ENCODE data around the gene IL17D.

The IL17D gene

GRCh38 chr13:20720499-20720898 is 17.0 kb downstream of the IL17D start:
- Histone ChIP-seq H3K27me3 (ENCODE audit: insufficient read depth, low read length) (no peaks in the 10 kb centered on the region), H4K20me1 (ENCODE audit: insufficient read depth, low read length) (no peaks in the 10 kb centered on the region), H3K4me3 (ENCODE audit: low read depth, low read length, poor library complexity, severe bottlenecking) (no peak overlapping the region), H2AFZ (ENCODE audit: low read length) (no peak overlapping the region), H3F3A (ENCODE audit: insufficient read depth, low read length) (no peaks in the 10 kb centered on the region), H3K4me1 (ENCODE audit: insufficient read depth, low read length, severe bottlenecking) (no peaks in the 10 kb centered on the region), H3K36me3 (ENCODE audit: insufficient read depth, low read length) (no peaks in the 10 kb centered on the region), H3K4me2 (ENCODE audit: low read length) (no peak overlapping the region), H3K79me2 (ENCODE audit: insufficient read depth, low read length) (no peaks in the 10 kb centered on the region), H3K27ac (ENCODE audit: low read depth, low read length, poor library complexity, severe bottlenecking) (no peak overlapping the region), H3K9me2 (ENCODE audit: low read depth, low read length) (no peaks in the 10 kb centered on the region), H3K9ac (ENCODE audit: low read length) (no peak overlapping the region), H3K9me3 (ENCODE audit: low read length) (no peaks in the 10 kb centered on the region)
- no peak for TF ChIP-seq CTCF (IDR thresholded peaks at IDR 0.05; ENCODE audit: low read length)
- TF ChIP-seq EZH2 (IDR thresholded peaks at IDR 0.05; ENCODE audit: borderline replicate concordance, low read length): no peak

GRCh38 chr13:20721058-20721453 is 17.6 kb downstream of the IL17D start:
- TF ChIP-seq CTCF (IDR thresholded peaks at IDR 0.05; ENCODE audit: low read length): no peak
- TF ChIP-seq EZH2 (IDR thresholded peaks at IDR 0.05; ENCODE audit: borderline replicate concordance, low read length): no peak
- Histone ChIP-seq H3K27ac (ENCODE audit: low read depth, low read length, poor library complexity, severe bottlenecking) (no peak overlapping the region), H3K4me3 (ENCODE audit: low read depth, low read length, poor library complexity, severe bottlenecking) (no peak overlapping the region)

DNA sequence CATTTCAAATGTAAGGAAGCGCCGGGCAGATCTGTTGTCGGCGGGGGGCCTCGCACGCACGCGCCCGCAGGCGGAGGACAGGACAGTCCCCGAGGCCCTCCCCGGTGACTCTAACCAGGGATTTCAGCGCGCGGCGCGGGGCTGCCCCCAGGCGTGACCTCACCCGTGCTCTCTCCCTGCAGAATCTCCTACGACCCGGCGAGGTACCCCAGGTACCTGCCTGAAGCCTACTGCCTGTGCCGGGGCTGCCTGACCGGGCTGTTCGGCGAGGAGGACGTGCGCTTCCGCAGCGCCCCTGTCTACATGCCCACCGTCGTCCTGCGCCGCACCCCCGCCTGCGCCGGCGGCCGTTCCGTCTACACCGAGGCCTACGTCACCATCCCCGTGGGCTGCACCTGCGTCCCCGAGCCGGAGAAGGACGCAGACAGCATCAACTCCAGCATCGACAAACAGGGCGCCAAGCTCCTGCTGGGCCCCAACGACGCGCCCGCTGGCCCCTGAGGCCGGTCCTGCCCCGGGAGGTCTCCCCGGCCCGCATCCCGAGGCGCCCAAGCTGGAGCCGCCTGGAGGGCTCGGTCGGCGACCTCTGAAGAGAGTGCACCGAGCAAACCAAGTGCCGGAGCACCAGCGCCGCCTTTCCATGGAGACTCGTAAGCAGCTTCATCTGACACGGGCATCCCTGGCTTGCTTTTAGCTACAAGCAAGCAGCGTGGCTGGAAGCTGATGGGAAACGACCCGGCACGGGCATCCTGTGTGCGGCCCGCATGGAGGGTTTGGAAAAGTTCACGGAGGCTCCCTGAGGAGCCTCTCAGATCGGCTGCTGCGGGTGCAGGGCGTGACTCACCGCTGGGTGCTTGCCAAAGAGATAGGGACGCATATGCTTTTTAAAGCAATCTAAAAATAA is 18.2 kb downstream of the IL17D start:
- H3K9me3 ChIP-seq (ENCODE audit: low read length): no peaks in the 10 kb centered on the region
- H3K36me3 ChIP-seq (ENCODE audit: insufficient read depth, low read length): no peaks in the 10 kb centered on the region
- no peak overlapping the region for H3K4me2 ChIP-seq (ENCODE audit: low read length)
- no peaks in the 10 kb centered on the region for H3K9me2 ChIP-seq (ENCODE audit: low read depth, low read length)
- TF ChIP-seq EZH2 (IDR thresholded peaks at IDR 0.05; ENCODE audit: borderline replicate concordance, low read length) (no peak), CTCF (IDR thresholded peaks at IDR 0.05; ENCODE audit: low read length) (no peak)
- no peaks in the 10 kb centered on the region for H3K79me2 ChIP-seq (ENCODE audit: insufficient read depth, low read length)
- no peaks in the 10 kb centered on the region for H3K27me3 ChIP-seq (ENCODE audit: insufficient read depth, low read length)
- no peak overlapping the region for H3K9ac ChIP-seq (ENCODE audit: low read length)
- no peak overlapping the region for H3K27ac ChIP-seq (ENCODE audit: low read depth, low read length, poor library complexity, severe bottlenecking)
- no peaks in the 10 kb centered on the region for H4K20me1 ChIP-seq (ENCODE audit: insufficient read depth, low read length)
- H3F3A ChIP-seq (ENCODE audit: insufficient read depth, low read length): no peaks in the 10 kb centered on the region
- no peaks in the 10 kb centered on the region for H3K4me1 ChIP-seq (ENCODE audit: insufficient read depth, low read length, severe bottlenecking)
- no peak overlapping the region for H2AFZ ChIP-seq (ENCODE audit: low read length)
- H3K4me3 ChIP-seq (ENCODE audit: low read depth, low read length, poor library complexity, severe bottlenecking): no peak overlapping the region

More at GRCh38 chr13:20721058-20721453, 17.6 kb downstream of the IL17D start:
- Histone ChIP-seq H3F3A (ENCODE audit: insufficient read depth, low read length) (no peaks in the 10 kb centered on the region), H4K20me1 (ENCODE audit: insufficient read depth, low read length) (no peaks in the 10 kb centered on the region), H3K36me3 (ENCODE audit: insufficient read depth, low read length) (no peaks in the 10 kb centered on the region), H3K27me3 (ENCODE audit: insufficient read depth, low read length) (no peaks in the 10 kb centered on the region), H3K9me3 (ENCODE audit: low read length) (no peaks in the 10 kb centered on the region), H3K79me2 (ENCODE audit: insufficient read depth, low read length) (no peaks in the 10 kb centered on the region), H3K4me2 (ENCODE audit: low read length) (no peak overlapping the region), H3K9ac (ENCODE audit: low read length) (no peak overlapping the region), H3K9me2 (ENCODE audit: low read depth, low read length) (no peaks in the 10 kb centered on the region), H3K4me1 (ENCODE audit: insufficient read depth, low read length, severe bottlenecking) (no peaks in the 10 kb centered on the region), H2AFZ (ENCODE audit: low read length) (no peak overlapping the region)
